GM19240 (cell line): ENCODE data around the gene PITX2.

ENCODE experiments used
- DNase-seq: peaks from one replicate; pipeline ENCODE4 v3.0.0; 2011; ENCODE audit warnings: low spot score; ENCODE audit not compliant: insufficient read length

PITX2 gene

GRCh38 chr4:110622841-110623717 lies at the start of gene PITX2:
Gene PITX2 (minus strand): TSS chr4:110623077. CDS start chr4:110622460, 617 bp downstream.
- DNase-seq, result no peak

GRCh38 chr4:110671679-110672078 lies 48.8 kb upstream of the PITX2 start:
- no peak for DNase-seq

GRCh38 chr4:110669663-110670062 lies 46.8 kb upstream of the PITX2 start:
- DNase-seq, result no peak

DNA sequence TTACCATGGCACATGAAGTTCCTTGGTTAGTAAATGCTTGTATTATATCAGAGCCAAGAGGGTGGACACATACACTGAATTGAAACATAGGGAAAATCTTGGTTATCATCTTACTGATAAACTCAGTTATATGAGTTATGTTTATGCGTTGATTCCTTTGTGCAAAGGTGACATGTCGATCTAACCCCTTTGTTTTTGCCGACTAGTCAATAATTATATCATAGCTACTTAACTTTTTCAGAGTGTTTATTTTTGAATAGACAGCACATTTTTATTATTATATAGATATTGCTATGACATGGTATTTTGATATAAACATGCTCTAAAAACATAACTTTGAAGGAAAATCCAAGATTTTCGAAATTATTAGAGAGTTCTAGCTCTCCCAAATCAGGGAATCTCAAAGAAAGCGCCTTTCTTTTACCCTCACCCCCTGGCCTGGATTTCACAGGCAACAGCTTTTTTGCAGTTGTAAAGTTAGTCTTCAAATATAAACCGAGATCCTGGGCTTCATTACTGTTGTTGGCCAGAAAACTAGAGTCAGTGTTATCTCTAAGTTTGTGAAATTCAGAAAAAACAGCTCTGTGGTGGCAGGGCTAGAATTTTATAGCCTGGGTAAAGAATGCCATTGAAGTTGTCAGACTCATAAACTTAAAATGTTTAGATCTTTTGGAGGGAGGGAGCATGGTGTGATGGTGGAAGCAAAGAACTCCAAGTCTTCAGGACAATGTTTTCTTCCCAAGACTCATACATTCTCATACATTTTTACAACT lies 45.8 kb upstream of the PITX2 start:
- DNase-seq, result no peak

- DNase-seq, result no peak
These were observed 44.8 kb upstream of the PITX2 start for GRCh38 chr4:110667670-110668069.

DNA sequence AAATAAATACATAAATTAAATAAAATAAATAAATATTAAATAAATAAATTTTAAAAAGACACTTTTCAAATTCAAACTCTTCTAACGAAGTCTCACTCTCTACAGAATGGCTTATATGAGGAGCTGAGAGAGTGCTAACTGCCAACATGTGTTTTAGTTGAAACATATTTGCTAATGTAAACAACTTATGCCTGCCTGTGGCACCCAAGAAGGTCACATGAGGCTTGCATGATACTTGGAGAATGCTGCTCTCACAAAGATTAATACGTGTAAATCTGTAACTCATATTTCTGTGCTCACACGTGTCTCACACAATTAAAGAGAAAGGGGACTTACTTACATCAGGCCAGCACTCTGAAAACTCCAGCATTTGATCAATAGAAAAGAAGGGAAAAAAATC lies 43.2 kb upstream of the PITX2 start:
- no peak for DNase-seq

- DNase-seq, result no peak
These were observed 41.0 kb upstream of the PITX2 start for GRCh38 chr4:110663738-110664444.

DNA sequence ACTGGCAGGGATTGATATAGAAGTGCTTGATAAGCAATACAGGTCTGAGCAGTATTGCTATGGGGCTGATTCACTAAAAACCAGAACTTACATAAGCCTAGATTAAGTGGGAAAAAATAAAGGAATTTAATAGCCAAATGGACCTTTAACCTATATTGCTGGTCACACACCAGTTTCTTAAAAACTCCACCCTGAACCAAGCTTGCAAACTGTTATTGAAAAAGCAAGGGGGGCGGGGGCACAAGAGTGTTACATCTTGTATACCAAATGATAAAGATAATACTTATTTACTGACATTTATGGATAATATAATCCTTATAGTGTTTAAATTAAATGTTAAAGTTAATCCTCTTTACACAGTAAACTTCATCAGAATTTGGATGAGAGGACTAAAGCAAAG lies 40.3 kb upstream of the PITX2 start:
- no peak for DNase-seq

- DNase-seq, result no peak
These were observed 37.9 kb upstream of the PITX2 start for GRCh38 chr4:110660755-110661154.

DNA sequence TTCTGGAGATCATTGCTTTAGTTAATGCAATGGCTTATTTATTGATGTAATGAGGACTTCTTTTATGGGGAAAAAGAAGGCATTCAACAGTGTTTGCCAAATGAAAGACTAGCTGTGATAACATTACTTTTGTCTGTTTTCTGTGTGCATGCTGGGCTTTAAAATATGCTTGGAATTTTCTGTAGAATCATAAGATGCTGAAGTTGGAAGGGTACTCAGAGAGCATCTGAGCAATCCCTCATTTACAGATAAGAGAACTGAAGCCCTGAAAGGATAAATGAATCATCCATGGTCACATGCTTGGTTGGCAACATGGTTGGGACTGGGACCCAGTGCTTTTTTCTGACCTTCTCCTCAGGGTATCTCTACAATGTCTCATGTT lies 31.4 kb upstream of the PITX2 start:
- no peak for DNase-seq

DNA sequence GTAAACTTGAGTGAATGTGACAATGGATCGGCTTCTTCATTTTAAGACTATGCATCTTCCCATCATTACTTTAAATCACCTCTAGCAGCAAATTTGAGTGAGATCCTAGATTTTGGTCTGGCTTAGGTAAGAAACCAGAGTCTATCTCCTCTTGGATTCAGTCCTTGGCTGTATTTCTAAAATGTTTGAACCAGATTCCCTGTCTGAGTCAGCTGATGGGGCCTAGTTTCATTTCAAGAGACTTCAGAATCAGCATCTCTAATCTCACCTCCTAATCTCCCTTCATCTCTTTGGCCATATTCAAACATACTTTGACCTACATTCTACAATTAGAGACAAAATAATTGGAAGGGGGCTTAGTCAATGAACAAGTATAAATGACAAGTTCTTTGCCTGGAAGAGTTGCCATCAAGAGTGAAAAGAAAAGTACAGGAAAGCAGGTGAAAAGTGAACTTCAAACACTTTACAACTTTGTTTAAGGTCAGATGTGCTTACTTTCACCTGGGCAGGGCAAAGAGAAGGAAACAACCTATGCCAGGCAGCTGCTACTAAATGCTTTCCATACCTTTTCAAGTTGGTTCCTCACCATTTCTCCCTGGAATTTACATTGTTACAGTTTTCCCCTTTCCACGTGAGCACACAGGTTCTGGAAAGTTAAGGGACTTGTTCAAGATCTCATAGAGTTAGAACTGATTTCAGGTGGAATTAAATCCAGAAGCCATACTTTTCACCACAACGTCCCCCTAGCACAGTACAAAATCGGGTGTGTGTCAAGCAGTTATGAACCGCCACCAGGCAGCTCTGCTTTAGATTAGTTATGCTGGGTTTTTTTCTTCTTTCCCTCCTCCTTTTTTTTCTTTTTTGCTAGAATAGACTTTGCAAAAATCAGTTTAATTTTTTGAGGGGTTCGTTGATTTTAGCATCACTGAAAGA lies 30.7 kb upstream of the PITX2 start:
- no peak for DNase-seq

- no peak for DNase-seq
These were observed 21.1 kb upstream of the PITX2 start for GRCh38 chr4:110644008-110644407.

- DNase-seq, result no peak
These were observed 20.2 kb upstream of the PITX2 start for GRCh38 chr4:110643096-110643495.

GRCh38 chr4:110641218-110641617 lies 18.3 kb upstream of the PITX2 start:
- no peak for DNase-seq

DNA sequence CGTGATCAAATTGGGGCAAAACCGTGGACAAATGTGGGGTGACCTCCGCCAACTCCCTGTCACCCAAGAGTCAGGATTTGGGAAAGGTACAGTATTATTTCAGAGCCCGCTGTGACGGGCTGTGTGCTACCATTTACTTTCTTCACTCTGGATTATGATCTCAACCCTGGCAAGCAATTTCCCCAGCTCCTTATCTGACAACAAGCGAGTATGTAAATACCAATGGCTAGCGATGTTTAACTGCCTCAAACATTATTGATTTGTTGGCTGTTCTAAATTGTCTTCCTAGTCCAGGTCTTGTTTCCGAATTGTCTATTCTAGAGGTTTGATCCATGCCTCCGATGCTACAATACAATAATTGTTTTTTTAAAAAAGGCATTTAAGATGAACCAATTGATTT lies 17.7 kb upstream of the PITX2 start:
- DNase-seq, result no peak

DNA sequence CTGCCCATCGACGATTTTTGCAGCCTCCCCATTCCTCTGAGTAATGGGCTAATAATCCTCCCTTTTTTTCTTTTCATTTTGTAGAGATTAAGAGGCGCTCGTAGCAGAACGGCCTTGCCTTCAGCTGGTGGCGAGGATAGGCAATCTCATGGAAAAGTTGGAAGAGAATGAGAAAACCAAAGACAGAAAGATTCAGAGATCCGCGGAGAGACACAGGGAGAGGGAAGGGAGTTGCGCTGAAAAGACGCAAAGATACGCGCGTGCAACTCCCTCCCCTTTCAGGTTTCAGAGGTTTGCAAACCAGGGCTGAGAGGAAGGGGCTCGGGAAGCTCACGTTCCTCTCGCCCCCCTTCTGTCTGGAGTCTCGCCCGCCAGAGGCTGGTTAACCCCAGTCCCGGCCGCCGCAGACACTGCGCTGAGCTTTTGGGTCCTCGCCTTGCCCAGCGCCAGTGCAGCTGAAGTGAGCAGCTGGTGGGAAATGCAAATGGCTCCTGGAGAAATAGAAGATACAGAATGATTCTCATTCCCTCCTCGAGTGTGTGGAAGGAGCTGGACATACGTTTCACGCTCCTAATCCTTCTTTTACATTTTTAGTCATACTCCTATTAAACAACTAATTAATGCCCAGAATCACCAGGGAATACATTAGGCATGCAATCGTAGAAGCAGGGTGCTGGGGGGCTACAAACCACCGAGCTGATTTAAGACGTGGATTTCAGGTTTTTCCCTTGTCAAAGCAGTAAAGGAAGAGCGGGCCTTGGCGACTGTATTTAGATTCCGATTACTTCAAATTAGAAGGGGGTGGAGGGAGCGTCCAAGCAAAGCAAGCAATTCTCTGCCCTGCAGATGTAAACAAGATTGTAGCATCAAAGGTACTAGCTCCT lies 16.6 kb upstream of the PITX2 start:
- no peak for DNase-seq

DNA sequence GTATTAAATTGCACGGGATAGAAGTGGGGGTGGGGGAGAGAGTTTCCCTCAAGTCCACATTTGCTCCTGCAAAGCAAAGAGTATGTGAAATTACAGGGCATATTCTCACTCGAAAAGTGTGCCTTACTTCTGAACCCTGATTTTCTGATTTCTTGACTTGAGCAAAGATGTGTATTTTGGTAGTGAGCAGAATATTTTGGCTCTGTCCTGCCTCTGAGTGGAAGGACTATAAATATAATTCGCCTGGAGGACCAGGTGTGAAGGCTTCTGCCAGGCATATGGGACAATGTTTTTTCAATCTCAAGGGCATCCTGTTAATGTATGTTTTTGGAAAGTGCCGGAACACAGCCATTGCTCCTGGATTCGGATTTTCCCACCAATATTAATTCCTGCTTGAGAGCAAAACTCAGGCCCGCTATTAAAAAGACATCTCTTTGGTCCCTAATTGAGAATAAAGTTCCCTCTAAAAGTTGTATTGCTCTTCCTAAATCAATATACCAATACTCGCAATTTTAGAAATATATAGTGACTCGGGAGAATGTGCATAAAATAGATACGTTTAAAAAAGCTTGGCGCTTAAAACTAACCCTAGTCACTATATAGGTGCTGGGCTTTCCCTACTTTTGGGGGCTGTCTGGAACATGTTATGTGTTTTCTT lies 15.3 kb upstream of the PITX2 start:
- no peak for DNase-seq

DNA sequence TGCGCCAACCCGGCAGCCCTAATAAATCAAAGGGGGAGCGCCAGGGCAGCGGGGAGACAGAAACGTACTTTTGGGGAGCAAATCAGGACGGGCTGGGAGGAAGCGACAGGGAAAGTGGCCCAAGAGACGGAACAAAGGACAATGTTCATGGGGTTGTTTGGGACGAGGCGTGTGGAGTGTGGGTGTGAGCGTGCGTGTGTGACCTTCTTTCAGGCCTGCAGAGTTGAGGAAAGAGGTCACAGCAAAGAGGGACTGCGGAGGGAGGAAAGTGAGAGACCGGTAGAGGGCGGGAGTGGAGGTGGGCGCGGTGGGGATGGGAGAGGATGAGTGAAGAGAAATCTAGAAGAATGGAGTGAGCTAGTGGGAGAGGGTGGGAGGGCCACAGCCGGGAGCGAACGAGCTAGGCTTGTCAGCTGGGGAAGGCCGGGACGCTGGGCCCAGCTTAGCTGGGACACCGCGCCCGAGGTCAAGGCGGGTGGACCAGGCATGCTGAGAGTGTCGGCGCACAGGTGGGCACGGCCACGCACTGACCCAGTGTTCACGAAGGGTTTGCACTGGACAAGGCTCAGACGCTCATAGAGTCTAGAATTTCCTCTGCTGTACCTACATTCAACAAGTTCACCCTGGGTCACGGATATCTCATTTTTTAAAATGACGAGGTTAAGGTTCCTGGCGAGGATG lies 14.7 kb upstream of the PITX2 start:
- DNase-seq, result no peak
